Neural cell (in vitro differentiated cells): ENCODE data around the gene C16orf96. TPM values are rescaled to one million over a fixed set of nuclear protein-coding genes. Genes with fewer than 3 reads are reported as not detected.
"Not testable (repeated sequence)": the region's sequence is repeated elsewhere in the genome, so short reads cannot be mapped to it uniquely, and the experiment has no call there.

Experiments used
- H2AFZ ChIP-seq: fragments of 200-600, 300-800 bp; sonication (generic), shearing (Covaris generic); 2 replicates; pipeline ENCODE4 v1.6.0; 2014; ENCODE audit warnings: low read depth, mild to moderate bottlenecking, antibody characterized with exemption, low read length, moderate library complexity
- H3F3A ChIP-seq: fragments of 200-600 bp; shearing (Covaris generic); 2 replicates; pipeline ENCODE4 v1.6.1; 2016; ENCODE audit warnings: mild to moderate bottlenecking, moderate library complexity, mixed read lengths, antibody characterized with exemption, low read length; ENCODE audit not compliant: insufficient read depth, poor library complexity, severe bottlenecking
- H3K27ac ChIP-seq: fragments of 200-600, 300-800 bp; sonication (generic), shearing (Covaris generic); 2 replicates; pipeline ENCODE4 v1.5.1; 2014; ENCODE audit warnings: mild to moderate bottlenecking, low read length, moderate library complexity
- H3K27me3 ChIP-seq: fragments of 300-800, 200-600 bp; sonication (generic), shearing (Covaris generic); 2 replicates; pipeline ENCODE4 v1.6.0; 2014; ENCODE audit warnings: mild to moderate bottlenecking, low read depth, low read length, moderate library complexity; ENCODE audit not compliant: insufficient read depth
- H3K36me3 ChIP-seq: fragments of 300-800, 200-600 bp; sonication (generic), shearing (Covaris generic); 2 replicates; pipeline ENCODE4 v1.5.1; 2014; ENCODE audit warnings: mild to moderate bottlenecking, antibody characterized with exemption, low read length, moderate library complexity; ENCODE audit not compliant: insufficient read depth
- H3K4me2 ChIP-seq: fragments of 300-800, 200-600 bp; sonication (generic), shearing (Covaris generic); 2 replicates; pipeline ENCODE4 v1.6.0; 2014; ENCODE audit warnings: mild to moderate bottlenecking, low read length
- H3K4me3 ChIP-seq: fragments of 300-800, 200-600 bp; sonication (generic), shearing (Covaris generic); 2 replicates; pipeline ENCODE4 v1.5.1; 2014; ENCODE audit warnings: mild to moderate bottlenecking, low read length, moderate library complexity
- H3K79me2 ChIP-seq: fragments of 200-600 bp; shearing (Covaris generic); replicated peaks from 2 replicates; pipeline ENCODE4 v1.6.0; 2014; ENCODE audit warnings: mild to moderate bottlenecking, low read length, moderate library complexity; ENCODE audit not compliant: insufficient read depth
- H3K9ac ChIP-seq: fragments of 300-800, 200-600 bp; sonication (generic), shearing (Covaris generic); 2 replicates; pipeline ENCODE4 v1.6.1; 2016; ENCODE audit warnings: mild to moderate bottlenecking, low read length, mixed read lengths
- H3K9me2 ChIP-seq: fragments of 200-600 bp; shearing (Covaris generic); 2 replicates; pipeline ENCODE4 v1.6.1; 2016; ENCODE audit warnings: mild to moderate bottlenecking, low read length, mixed read lengths; ENCODE audit not compliant: insufficient read depth
- H3K9me3 ChIP-seq: fragments of 200-600, 300-800 bp; sonication (generic), shearing (Covaris generic); 2 replicates; pipeline ENCODE4 v1.6.1; 2016; ENCODE audit warnings: mild to moderate bottlenecking, mixed run types, low read length, moderate library complexity, mixed read lengths
- H4K20me1 ChIP-seq: fragments of 200-600 bp; shearing (Covaris generic); 2 replicates; pipeline ENCODE4 v1.6.1; 2016; ENCODE audit warnings: mild to moderate bottlenecking, mixed run types; ENCODE audit not compliant: insufficient read depth
- EP300 ChIP-seq: fragments of 450-650 bp; conservative IDR thresholded peaks from 2 replicates; pipeline ENCODE4 v1.6.1; 2014; ENCODE audit warnings: antibody characterized with exemption, mild to moderate bottlenecking, moderate library complexity; ENCODE audit not compliant: poor library complexity, severe bottlenecking
- EZH2 ChIP-seq: fragments of 200-600, 300-800 bp; shearing (Covaris generic), sonication (generic); IDR thresholded peaks from 2 replicates; pipeline ENCODE4 v1.6.1; 2014; ENCODE audit warnings: antibody characterized with exemption, low read length, borderline replicate concordance, mild to moderate bottlenecking; ENCODE audit not compliant: insufficient read depth, poor library complexity, severe bottlenecking
- MXI1 ChIP-seq: fragments of 450-650 bp; conservative IDR thresholded peaks from 2 replicates; pipeline ENCODE4 v1.6.1; 2014; ENCODE audit warnings: antibody characterized with exemption, mild to moderate bottlenecking; ENCODE audit not compliant: poor library complexity, severe bottlenecking
- POLR2AphosphoS5 ChIP-seq: IDR thresholded peaks from 2 replicates; pipeline ENCODE4 v1.6.1; 2012
- RAD21 ChIP-seq: fragments of 450-650 bp; conservative IDR thresholded peaks from 2 replicates; pipeline ENCODE4 v1.6.1; 2014; ENCODE audit warnings: antibody characterized with exemption, mild to moderate bottlenecking, moderate library complexity
- REST ChIP-seq: IDR thresholded peaks from 2 replicates; pipeline ENCODE4 v1.6.1; 2012; ENCODE audit warnings: borderline replicate concordance
- SMC3 ChIP-seq: fragments of 450-650 bp; conservative IDR thresholded peaks from 2 replicates; pipeline ENCODE4 v1.6.1; 2014; ENCODE audit warnings: antibody characterized with exemption, mild to moderate bottlenecking, moderate library complexity; ENCODE audit not compliant: poor library complexity
- TAF1 ChIP-seq: IDR thresholded peaks from 2 replicates; pipeline ENCODE4 v1.6.1; 2012; ENCODE audit warnings: low read depth
- polyA plus RNA-seq: library from polyadenylated mRNA; depleted of rRNA; stranded (reverse); fragments of >200 nt; gene quantifications from 2 replicates; pipeline ENCODE4 v1.2.3, GENCODE V29; 2014
- TF ChIP-seq, protein P1 (sequence below): fragments of 450-650 bp; IDR thresholded peaks from 2 replicates; pipeline ENCODE4 v1.5.1; 2014; ENCODE audit warnings: antibody characterized with exemption, mild to moderate bottlenecking, moderate library complexity; ENCODE audit not compliant: poor library complexity, severe bottlenecking

The C16orf96 gene
- polyA plus RNA-seq, 1 donor from 2014 or later: 0.21 TPM

GRCh38 chr16:4572715-4573114 is 16.6 kb downstream of the C16orf96 start:
- Histone ChIP-seq H3F3A (no peaks in the 10 kb centered on the region), H3K27ac (no peak overlapping the region), H3K9me2 (no peaks in the 10 kb centered on the region), H3K4me3 (no peak overlapping the region), H3K79me2 (no peaks in the 10 kb centered on the region), H3K9me3 (no peaks in the 10 kb centered on the region), H3K4me2 (no peak overlapping the region), H3K36me3 (no peaks in the 10 kb centered on the region), H4K20me1 (no peaks in the 10 kb centered on the region), H2AFZ (no peak overlapping the region), H3K27me3 (no peaks in the 10 kb centered on the region), H3K9ac (no peak overlapping the region)
- TF ChIP-seq TAF1: no peak
- no peak for TF ChIP-seq MXI1
- TF ChIP-seq SMC3: no peak
- no peak for TF ChIP-seq EP300
- TF ChIP-seq, protein P1, sequence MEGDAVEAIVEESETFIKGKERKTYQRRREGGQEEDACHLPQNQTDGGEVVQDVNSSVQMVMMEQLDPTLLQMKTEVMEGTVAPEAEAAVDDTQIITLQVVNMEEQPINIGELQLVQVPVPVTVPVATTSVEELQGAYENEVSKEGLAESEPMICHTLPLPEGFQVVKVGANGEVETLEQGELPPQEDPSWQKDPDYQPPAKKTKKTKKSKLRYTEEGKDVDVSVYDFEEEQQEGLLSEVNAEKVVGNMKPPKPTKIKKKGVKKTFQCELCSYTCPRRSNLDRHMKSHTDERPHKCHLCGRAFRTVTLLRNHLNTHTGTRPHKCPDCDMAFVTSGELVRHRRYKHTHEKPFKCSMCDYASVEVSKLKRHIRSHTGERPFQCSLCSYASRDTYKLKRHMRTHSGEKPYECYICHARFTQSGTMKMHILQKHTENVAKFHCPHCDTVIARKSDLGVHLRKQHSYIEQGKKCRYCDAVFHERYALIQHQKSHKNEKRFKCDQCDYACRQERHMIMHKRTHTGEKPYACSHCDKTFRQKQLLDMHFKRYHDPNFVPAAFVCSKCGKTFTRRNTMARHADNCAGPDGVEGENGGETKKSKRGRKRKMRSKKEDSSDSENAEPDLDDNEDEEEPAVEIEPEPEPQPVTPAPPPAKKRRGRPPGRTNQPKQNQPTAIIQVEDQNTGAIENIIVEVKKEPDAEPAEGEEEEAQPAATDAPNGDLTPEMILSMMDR: no peak
- no peak for TF ChIP-seq POLR2AphosphoS5
- TF ChIP-seq REST: no peak
- TF ChIP-seq EZH2: no peak
- TF ChIP-seq RAD21: no peak

DNA sequence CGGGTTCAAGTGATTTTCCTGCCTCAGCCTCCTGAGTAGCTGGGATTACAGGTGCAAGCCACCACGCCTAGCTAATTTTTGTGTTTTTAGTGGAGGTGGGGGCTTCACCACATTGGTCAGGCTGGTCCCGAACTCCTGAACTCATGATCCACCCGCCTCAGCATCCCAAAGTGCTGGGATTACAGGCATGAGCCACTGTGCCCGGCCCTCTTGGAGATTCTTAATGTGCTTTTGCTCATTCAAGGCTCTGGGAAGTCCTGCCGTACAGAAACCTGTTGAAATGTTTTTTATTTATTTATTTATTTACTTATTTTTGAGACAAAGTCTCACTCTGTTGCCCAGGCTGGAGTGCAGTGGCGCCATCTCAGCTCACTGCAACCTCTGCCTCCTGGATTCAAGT is 17.8 kb downstream of the C16orf96 start:
- not testable (repeated sequence) for H3K27me3 ChIP-seq, H3K79me2 ChIP-seq, H3K9me3 ChIP-seq, H3K4me2 ChIP-seq, H2AFZ ChIP-seq, H3K9me2 ChIP-seq, H3K36me3 ChIP-seq, H3F3A ChIP-seq, H3K27ac ChIP-seq, H4K20me1 ChIP-seq, H3K9ac ChIP-seq, H3K4me3 ChIP-seq

DNA sequence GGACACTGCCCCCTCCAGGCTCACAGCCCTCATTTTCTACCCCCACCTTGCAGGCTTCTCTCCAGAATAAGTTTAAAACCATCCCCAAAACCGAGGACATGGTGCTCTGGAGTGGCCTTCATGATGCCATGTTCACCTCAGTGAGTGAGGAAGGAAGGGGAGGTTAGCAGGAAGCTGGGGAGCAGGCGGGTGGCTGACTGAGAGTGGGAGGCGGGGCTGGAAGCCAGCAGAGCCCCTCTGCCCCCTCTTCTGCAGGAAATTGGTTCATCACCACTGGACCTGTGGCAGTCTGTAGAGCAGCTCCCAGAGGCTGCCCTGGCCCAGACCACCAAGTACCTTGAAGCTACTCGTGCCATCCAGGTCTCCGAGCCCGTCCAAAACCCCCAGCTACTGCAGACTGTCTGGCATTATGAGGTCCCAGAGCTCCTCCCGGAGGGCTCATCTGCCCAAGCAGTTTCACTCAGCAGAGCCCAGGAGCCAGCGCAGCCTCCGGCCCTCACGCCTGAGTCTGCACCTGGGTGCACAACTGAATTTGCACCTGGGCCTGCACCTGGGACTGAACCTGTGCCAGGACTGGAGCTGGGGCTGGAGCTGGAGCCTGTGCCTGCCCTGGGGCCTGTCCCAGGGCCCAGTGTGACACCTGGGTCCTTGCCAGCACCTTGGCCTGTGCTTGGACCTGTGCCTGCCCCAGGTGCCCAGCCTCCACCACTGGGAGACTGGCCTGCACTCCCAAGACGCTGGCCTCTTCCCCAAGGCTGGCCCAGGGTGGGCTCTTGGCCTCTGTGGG is 19.0 kb downstream of the C16orf96 start:
- Histone ChIP-seq H3K36me3 (no peaks in the 10 kb centered on the region), H4K20me1 (no peaks in the 10 kb centered on the region), H3F3A (no peaks in the 10 kb centered on the region), H3K27ac (no peak overlapping the region), H3K9me2 (no peaks in the 10 kb centered on the region), H3K27me3 (no peaks in the 10 kb centered on the region), H3K4me3 (no peak overlapping the region), H3K4me2 (no peak overlapping the region), H2AFZ (no peak overlapping the region), H3K79me2 (no peaks in the 10 kb centered on the region), H3K9me3 (no peaks in the 10 kb centered on the region), H3K9ac (no peak overlapping the region)
- TF ChIP-seq MXI1 (no peak), RAD21 (no peak), EP300 (no peak), REST (no peak), POLR2AphosphoS5 (no peak), TAF1 (no peak), SMC3 (no peak)
- TF ChIP-seq, protein P1: no peak
